WTC11 (cell line): ENCODE results near the gene PDE8B. TPM values are rescaled to one million over a fixed set of nuclear protein-coding genes. Genes with fewer than 3 reads are reported as not detected.
"Not testable (repeated sequence)": the region's sequence is repeated elsewhere in the genome, so short reads cannot be mapped to it uniquely, and the experiment has no call there.

Experiments
- ATAC-seq: fragments of 200-7000 bp; cut with Tn5 transposase; 2 replicates; pipeline ENCODE4 v1.10.0; 2021; ENCODE audit warnings: mild to moderate bottlenecking, moderate library complexity
- CTCF ChIA-PET: fragments of 300-600 bp; sonication (Branson Sonifier 250); formaldehyde crosslinking; loops from one replicate; lab custom pipeline; 2021; ENCODE audit warnings: antibody characterized with exemption; lab: Charles Lee
- POLR2A ChIA-PET: fragments of 350-600 bp; sonication (Branson Sonifier 250); formaldehyde crosslinking; loops from one replicate; lab custom pipeline; 2021; ENCODE audit warnings: antibody characterized with exemption; lab: Charles Lee
- DNase-seq: peaks from one replicate; pipeline ENCODE4 v3.0.0; 2021; ENCODE audit warnings: low spot score
- H3K27ac Mint-ChIP-seq: 2 replicates; pipeline ENCODE4 v1.8.0; 2021; ENCODE audit warnings: mixed read lengths
- H3K27me3 Mint-ChIP-seq: 2 replicates; pipeline ENCODE4 v1.8.0; 2021; ENCODE audit warnings: low read depth, mild to moderate bottlenecking, moderate library complexity, mixed read lengths
- H3K36me3 Mint-ChIP-seq: 2 replicates; pipeline ENCODE4 v1.8.0; 2021; ENCODE audit warnings: mixed read lengths
- H3K4me1 Mint-ChIP-seq: 2 replicates; pipeline ENCODE4 v1.8.0; 2022; ENCODE audit warnings: mixed read lengths
- H3K4me3 Mint-ChIP-seq: 2 replicates; pipeline ENCODE4 v1.8.0; 2021; ENCODE audit warnings: mild to moderate bottlenecking, moderate library complexity, mixed read lengths
- H3K9me3 Mint-ChIP-seq: 2 replicates; pipeline ENCODE4 v1.8.0; 2021; ENCODE audit warnings: mixed read lengths
- HMGXB4 ChIP-seq: sonication (generic); formaldehyde crosslinking; IDR thresholded peaks from 2 replicates; pipeline ENCODE4 v1.8.1; 2023; ENCODE audit warnings: mild to moderate bottlenecking, moderate library complexity, missing genetic modification reagents
- TP53 ChIP-seq: sonication (generic); formaldehyde crosslinking; IDR thresholded peaks from 2 replicates; pipeline ENCODE4 v1.8.1; 2023; ENCODE audit warnings: mild to moderate bottlenecking, missing genetic modification reagents
- ZNF138 ChIP-seq: sonication (generic); formaldehyde crosslinking; conservative IDR thresholded peaks from 2 replicates; pipeline ENCODE4 v1.8.1; 2022; ENCODE audit warnings: mild to moderate bottlenecking, moderate library complexity, missing genetic modification reagents
- total RNA-seq: library from RNA; stranded (reverse); gene quantifications from 3 replicates; pipeline ENCODE4 v1.2.3, GENCODE V29; 2021

PDE8B gene
- total RNA-seq, 1 experiment from 2014 or later, result 0.31 TPM

GRCh38 chr5:77463905-77464304 is 253.4 kb downstream of the PDE8B start:
- H3K4me3 Mint-ChIP-seq, result no peak overlapping the region
- CTCF ChIA-PET, result interaction anchor here (0.6 kb wide), 1 partner anchor 48 kb away, joined by 4 read pairs; no protein-coding TSS in a partner anchor
- H3K27me3 Mint-ChIP-seq, result no peaks in the 10 kb centered on the region
- no peak for TF ChIP-seq ZNF138 (CRISPR knock-in tag)
- TF ChIP-seq TP53 (CRISPR knock-in tag), result no peak
- TF ChIP-seq HMGXB4 (CRISPR knock-in tag), result no peak
- POLR2A ChIA-PET, result no interaction called here
- H3K36me3 Mint-ChIP-seq, result peaks cover 2% of the 10 kb centered on the region
- H3K27ac Mint-ChIP-seq, result no peak overlapping the region
- H3K4me1 Mint-ChIP-seq, result no peaks in the 10 kb centered on the region
- ATAC-seq, result no peak
- peaks cover 5% of the 10 kb centered on the region for H3K9me3 Mint-ChIP-seq
- no peak for DNase-seq

GRCh38 chr5:77468875-77469274 is 258.4 kb downstream of the PDE8B start:
- CTCF ChIA-PET, H3K27me3 Mint-ChIP-seq, DNase-seq, H3K4me3 Mint-ChIP-seq, H3K4me1 Mint-ChIP-seq, H3K27ac Mint-ChIP-seq, POLR2A ChIA-PET, ATAC-seq: not testable (repeated sequence)
- Mint-ChIP-seq H3K36me3 (peaks cover 13% of the 10 kb centered on the region), H3K9me3 (peaks cover 16% of the 10 kb centered on the region)

- H3K27ac Mint-ChIP-seq, DNase-seq, POLR2A ChIA-PET, H3K4me3 Mint-ChIP-seq, CTCF ChIA-PET, ATAC-seq, H3K27me3 Mint-ChIP-seq, H3K4me1 Mint-ChIP-seq: not testable (repeated sequence)
- H3K9me3 Mint-ChIP-seq, result peaks cover 21% of the 10 kb centered on the region
- peaks cover 31% of the 10 kb centered on the region for H3K36me3 Mint-ChIP-seq
These were observed 264.6 kb downstream of the PDE8B start for GRCh38 chr5:77475041-77475440.

Other genes starting within 250 kb of the PDE8B start
- gene AGGF1, start 180.3 kb upstream of the PDE8B start, total RNA-seq, result 20.2 to 23.2 TPM (median 21.2 TPM) in 3 replicates
- 3.6 to 7.0 TPM (median 5.7 TPM) in 3 replicates for gene ZBED3, start 123.4 kb upstream of the PDE8B start, total RNA-seq